ENCODE data around the gene TUBA3D.
"Not testable (repeated sequence)": the region's sequence is repeated elsewhere in the genome, so short reads cannot be mapped to it uniquely, and the experiment has no call there.

Gene TUBA3D

GRCh38 chr2:131516011-131516410 is 40.1 kb downstream of the TUBA3D start:
- TF ChIP-seq CTCF (IDR thresholded peaks at IDR 0.05; ENCODE audit: low read depth, low read length) = no peak
- no peak overlapping the region for H3K4me3 ChIP-seq (ENCODE audit: low read depth, low read length)

- H3K4me3 ChIP-seq (ENCODE audit: low read depth, low read length) = not testable (repeated sequence)
Observed at GRCh38 chr2:131516621-131517020, 40.7 kb downstream of the TUBA3D start.

GRCh38 chr2:131517106-131517831 is 41.4 kb downstream of the TUBA3D start:
- TF ChIP-seq CTCF (IDR thresholded peaks at IDR 0.05; ENCODE audit: low read depth, low read length) = no peak
- no peak overlapping the region for H3K4me3 ChIP-seq (ENCODE audit: low read depth, low read length)

More at GRCh38 chr2:131516621-131517020, 40.7 kb downstream of the TUBA3D start:
- TF ChIP-seq CTCF (IDR thresholded peaks at IDR 0.05; ENCODE audit: low read depth, low read length) = 0 out of 2 replicates have a peak, but pooled peaks have one; percentile 5

- not testable (repeated sequence) for H3K4me3 ChIP-seq (ENCODE audit: low read depth, low read length)
Observed at GRCh38 chr2:131517856-131518255, 41.9 kb downstream of the TUBA3D start.

- H3K4me3 ChIP-seq (ENCODE audit: low read depth, low read length) = not testable (repeated sequence)
Observed at GRCh38 chr2:131518531-131518930, 42.6 kb downstream of the TUBA3D start.

- H3K4me3 ChIP-seq (ENCODE audit: low read depth, low read length) = no peak overlapping the region
- no peak for TF ChIP-seq CTCF (IDR thresholded peaks at IDR 0.05; ENCODE audit: low read depth, low read length)
Observed at GRCh38 chr2:131519466-131519865, 43.5 kb downstream of the TUBA3D start.

- not testable (repeated sequence) for H3K4me3 ChIP-seq (ENCODE audit: low read depth, low read length)
Observed at GRCh38 chr2:131519871-131520470, 44.1 kb downstream of the TUBA3D start.

- no peak overlapping the region for H3K4me3 ChIP-seq (ENCODE audit: low read depth, low read length)
- TF ChIP-seq CTCF (IDR thresholded peaks at IDR 0.05; ENCODE audit: low read depth, low read length) = no peak
Observed at GRCh38 chr2:131520526-131520925, 44.6 kb downstream of the TUBA3D start.

GRCh38 chr2:131521524-131521923 is 45.6 kb downstream of the TUBA3D start:
- H3K4me3 ChIP-seq (ENCODE audit: low read depth, low read length) = not testable (repeated sequence)
